Kidney epithelial cell (primary cell): Measurements from ENCODE around the gene CMA1. TPM values are rescaled to one million over a fixed set of nuclear protein-coding genes. Genes with fewer than 3 reads are reported as not detected.
"Not testable (repeated sequence)": the region's sequence is repeated elsewhere in the genome, so short reads cannot be mapped to it uniquely, and the experiment has no call there.

ENCODE experiments used
- DNase-seq: peaks from one replicate; pipeline ENCODE4 v3.0.0-alpha.2; 2010; ENCODE audit warnings: low read depth
- H3K27me3 ChIP-seq: 2 replicates; pipeline ENCODE4 v1.6.0; 2011; ENCODE audit warnings: low read length; ENCODE audit not compliant: control insufficient read depth, insufficient read depth
- H3K36me3 ChIP-seq: 2 replicates; pipeline ENCODE4 v1.5.1; 2011; ENCODE audit warnings: low read length; ENCODE audit not compliant: control insufficient read depth, insufficient read depth
- H3K4me3 ChIP-seq: 2 replicates; pipeline ENCODE4 v1.5.1; 2011; ENCODE audit warnings: low read depth, mild to moderate bottlenecking, control low read depth, low read length
- total RNA-seq: library from RNA; depleted of rRNA; stranded (reverse); fragments of >200 nt; gene quantifications from 2 replicates; pipeline ENCODE4 v1.2.3, GENCODE V29; 2015
- TF ChIP-seq, protein P1 (sequence below): IDR thresholded peaks from 2 replicates; pipeline ENCODE4 v1.5.1; 2011; ENCODE audit warnings: mild to moderate bottlenecking, moderate library complexity, low read length, control low read depth, inconsistent platforms; ENCODE audit not compliant: insufficient read depth, poor library complexity, severe bottlenecking

CMA1 gene
- total RNA-seq, 1 donor from 2014 or later = not detected

DNA sequence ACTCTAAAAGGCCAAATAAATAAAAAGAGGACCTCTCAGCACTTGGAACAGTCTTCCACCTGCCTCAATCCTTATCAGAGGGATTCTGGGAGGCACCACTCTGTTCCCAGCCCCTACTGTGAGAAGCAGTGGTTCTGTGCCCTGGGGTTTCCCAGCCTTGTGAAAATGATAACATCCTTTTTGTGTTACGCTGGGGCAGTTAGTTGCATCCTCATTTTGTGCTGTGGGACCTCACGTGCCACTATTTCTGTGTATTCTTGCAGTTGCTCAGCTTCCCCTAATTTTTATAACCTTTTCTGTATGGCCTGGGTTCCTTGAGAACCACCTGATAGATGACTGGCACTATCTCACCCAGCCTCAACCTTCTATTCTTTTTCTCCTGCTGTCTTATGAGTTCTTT is 10.8 kb upstream of the CMA1 start:
- no peak for DNase-seq
- TF ChIP-seq, protein P1, sequence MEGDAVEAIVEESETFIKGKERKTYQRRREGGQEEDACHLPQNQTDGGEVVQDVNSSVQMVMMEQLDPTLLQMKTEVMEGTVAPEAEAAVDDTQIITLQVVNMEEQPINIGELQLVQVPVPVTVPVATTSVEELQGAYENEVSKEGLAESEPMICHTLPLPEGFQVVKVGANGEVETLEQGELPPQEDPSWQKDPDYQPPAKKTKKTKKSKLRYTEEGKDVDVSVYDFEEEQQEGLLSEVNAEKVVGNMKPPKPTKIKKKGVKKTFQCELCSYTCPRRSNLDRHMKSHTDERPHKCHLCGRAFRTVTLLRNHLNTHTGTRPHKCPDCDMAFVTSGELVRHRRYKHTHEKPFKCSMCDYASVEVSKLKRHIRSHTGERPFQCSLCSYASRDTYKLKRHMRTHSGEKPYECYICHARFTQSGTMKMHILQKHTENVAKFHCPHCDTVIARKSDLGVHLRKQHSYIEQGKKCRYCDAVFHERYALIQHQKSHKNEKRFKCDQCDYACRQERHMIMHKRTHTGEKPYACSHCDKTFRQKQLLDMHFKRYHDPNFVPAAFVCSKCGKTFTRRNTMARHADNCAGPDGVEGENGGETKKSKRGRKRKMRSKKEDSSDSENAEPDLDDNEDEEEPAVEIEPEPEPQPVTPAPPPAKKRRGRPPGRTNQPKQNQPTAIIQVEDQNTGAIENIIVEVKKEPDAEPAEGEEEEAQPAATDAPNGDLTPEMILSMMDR = no peak

DNA sequence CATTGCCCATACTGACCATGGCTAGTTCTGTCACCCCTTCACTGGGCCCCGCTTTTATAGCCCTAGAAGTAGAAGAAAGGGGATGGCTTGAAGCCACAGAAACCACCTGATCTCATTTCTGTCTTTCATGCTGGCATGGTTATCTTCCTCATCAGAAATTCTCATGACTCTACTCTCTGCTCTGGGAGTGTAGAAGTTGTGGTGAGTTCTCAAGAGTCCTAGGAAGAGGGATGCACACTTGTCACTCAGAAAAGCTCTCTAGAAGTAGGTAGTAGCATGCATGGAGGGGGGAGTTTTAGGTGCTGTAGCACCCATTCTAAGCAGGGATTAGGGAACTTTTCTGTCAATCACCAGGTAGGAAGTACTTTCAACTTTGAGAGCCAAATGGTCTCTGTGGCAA is 6.1 kb upstream of the CMA1 start:
- TF ChIP-seq, protein P1 = no peak
- no peak for DNase-seq
- no peaks in the 10 kb centered on the region for H3K27me3 ChIP-seq
- no peak overlapping the region for H3K4me3 ChIP-seq
- H3K36me3 ChIP-seq = no peaks in the 10 kb centered on the region

More for the DNA sequence above, 10.8 kb upstream of the CMA1 start:
- no peak overlapping the region for H3K4me3 ChIP-seq
- H3K36me3 ChIP-seq = no peaks in the 10 kb centered on the region
- H3K27me3 ChIP-seq = no peaks in the 10 kb centered on the region

DNA sequence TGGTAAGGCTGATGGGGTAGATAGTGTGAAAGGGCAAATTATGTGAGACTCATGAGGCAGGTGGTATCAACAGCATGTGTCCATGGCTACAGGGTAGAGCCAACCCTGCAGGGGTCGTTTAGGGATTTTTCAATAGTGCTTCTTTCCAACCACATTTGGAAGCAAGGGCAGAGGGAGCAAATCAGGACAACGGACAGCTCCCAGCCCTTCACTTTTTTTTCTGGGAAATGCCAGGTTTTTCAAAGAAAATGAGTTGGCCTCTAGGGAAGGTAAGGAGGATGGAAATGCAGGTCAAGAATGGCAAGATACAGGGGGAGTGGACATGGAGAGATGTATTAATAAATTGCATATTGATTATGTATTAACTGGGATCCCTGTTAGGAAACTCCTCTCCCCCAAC is 4.9 kb upstream of the CMA1 start:
- H3K4me3 ChIP-seq = no peak overlapping the region
- TF ChIP-seq, protein P1 = no peak
- DNase-seq = no peak
- H3K36me3 ChIP-seq = no peaks in the 10 kb centered on the region
- no peaks in the 10 kb centered on the region for H3K27me3 ChIP-seq

DNA sequence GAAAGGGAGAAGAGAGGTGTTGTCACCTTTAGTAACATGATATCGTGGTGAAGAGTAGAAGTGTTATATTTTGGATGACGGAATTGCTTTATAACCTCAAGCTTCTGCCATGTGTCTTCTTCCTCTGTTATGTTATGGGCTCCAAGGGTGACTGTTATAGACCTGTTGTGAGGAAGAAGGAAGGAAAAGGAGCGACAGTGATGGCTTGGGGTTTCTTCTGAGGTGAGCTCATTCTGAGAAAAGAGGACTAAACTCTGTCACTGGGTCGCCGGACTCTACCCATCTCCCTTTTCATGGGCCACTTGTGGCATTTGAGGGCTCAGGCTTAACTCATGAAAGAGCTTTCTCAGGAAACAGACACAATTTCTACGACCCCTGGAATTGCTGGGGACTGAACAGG is 1.6 kb downstream of the CMA1 start:
- TF ChIP-seq, protein P1 = no peak
- no peak overlapping the region for H3K4me3 ChIP-seq
- H3K36me3 ChIP-seq = no peaks in the 10 kb centered on the region
- no peak for DNase-seq
- no peaks in the 10 kb centered on the region for H3K27me3 ChIP-seq

DNA sequence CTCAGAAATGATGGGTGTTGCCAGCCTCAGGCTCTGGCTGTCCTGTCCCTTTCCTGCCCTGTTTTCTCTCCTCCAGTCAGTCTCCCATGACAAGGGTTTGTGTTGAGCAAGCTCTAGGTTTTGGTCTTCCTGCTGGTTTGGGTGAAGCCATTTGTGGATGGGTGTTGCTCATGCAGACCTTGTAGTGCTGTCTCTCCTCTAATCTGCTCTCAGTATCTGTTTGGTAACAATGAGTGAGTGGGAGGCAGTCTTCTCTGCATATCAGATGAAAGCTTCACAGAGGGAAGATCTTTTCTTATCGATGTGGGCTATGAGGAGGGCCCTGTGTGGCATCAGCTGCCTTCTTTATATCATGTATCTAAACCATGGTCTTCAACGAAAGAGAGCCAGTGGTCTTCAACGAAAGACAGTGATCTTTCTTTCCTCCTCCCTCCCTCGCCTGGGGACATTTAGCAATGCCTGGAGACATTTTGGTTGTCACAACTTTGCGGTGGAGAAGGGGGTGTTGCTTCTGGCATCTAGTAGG is 3.6 kb downstream of the CMA1 start:
- H3K4me3 ChIP-seq = no peak overlapping the region
- TF ChIP-seq, protein P1 = no peak

DNA sequence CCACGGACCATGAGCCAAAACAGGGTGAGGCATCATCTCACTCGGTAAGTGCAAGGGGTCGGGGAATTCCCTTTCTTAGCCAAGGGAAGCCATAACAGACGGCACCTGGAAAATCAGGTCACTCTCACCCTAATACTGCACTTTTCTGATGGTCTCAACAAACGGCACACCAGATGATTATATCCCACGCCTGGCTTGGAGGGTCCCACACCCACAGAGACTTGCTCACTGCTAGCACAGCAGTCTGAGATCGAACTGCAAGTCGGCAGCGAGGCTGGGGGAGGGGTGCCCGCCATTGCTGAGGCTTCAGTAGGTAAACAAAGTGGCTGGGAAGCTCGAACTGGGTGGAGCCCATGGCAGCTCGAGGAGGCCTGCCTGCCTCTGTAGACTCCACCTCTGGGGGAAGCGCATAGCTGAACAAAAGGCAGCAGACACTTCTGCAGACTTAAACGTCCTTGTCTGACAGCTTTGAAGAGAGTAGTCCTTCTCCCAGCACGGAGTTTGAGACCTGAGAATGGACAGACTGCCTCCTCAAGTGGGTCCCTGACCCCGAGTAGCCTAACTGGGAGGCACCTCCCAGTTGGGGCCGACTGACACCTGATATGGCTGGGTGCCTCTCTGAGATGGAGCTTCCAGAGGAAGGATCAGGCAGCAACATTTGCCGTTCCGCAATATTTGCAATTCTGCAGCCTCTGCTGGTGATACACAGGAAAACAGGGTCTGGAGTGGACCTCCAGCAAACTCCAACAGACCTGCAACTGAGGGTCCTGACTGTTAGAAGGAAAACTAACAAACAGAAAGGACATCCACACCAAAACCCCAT is 16.3 kb downstream of the CMA1 start:
- not testable (repeated sequence) for H3K27me3 ChIP-seq, DNase-seq, H3K36me3 ChIP-seq, H3K4me3 ChIP-seq

More for the DNA sequence above, 3.6 kb downstream of the CMA1 start:
- H3K36me3 ChIP-seq = no peaks in the 10 kb centered on the region
- DNase-seq = no peak
- no peaks in the 10 kb centered on the region for H3K27me3 ChIP-seq
